PC-3 (cell line): ENCODE data around the gene CACNG1. TPM values are rescaled to one million over a fixed set of nuclear protein-coding genes. Genes with fewer than 3 reads are reported as not detected.

Experiments used
- ATAC-seq: fragments of 200-7000 bp; cut with Tn5 transposase; 2 replicates; pipeline ENCODE4 v1.9.1; 2020; ENCODE audit warnings: mild to moderate bottlenecking, moderate library complexity
- BruUV-seq: library from RNA; stranded (reverse); fragments of 400-500 nt; replicated peaks from 2 replicates; lab custom pipeline; 2021; lab: Mats Ljungman, UMichigan
- CTCF ChIA-PET: fragments of 300-600 bp; sonication (Branson Sonifier 250); formaldehyde crosslinking; loops from one replicate; lab custom pipeline; 2022; ENCODE audit warnings: antibody characterized with exemption; lab: Charles Lee
- POLR2A ChIA-PET: fragments of 300-600 bp; sonication (Branson Sonifier 250); formaldehyde crosslinking; loops from one replicate; lab custom pipeline; 2022; ENCODE audit warnings: antibody characterized with exemption; ENCODE audit not compliant: unreplicated experiment; lab: Charles Lee
- DNase-seq: peaks from one replicate; pipeline ENCODE4 v3.0.0-alpha.2; 2015
- H2AFZ ChIP-seq: fragments of 300-600 bp; sonication (generic); 2 replicates; pipeline ENCODE4 v1.6.0; 2016; ENCODE audit warnings: antibody characterized with exemption, low read length
- H3F3A ChIP-seq: fragments of 300-600 bp; sonication (generic); one replicate; pipeline ENCODE4 v1.6.0; 2017; ENCODE audit warnings: antibody characterized with exemption, low read length, control low read depth, mild to moderate bottlenecking; ENCODE audit not compliant: unreplicated experiment
- H3K27ac ChIP-seq: fragments of 300-600 bp; sonication (generic); 2 replicates; pipeline ENCODE4 v1.5.1; 2016; ENCODE audit warnings: mild to moderate bottlenecking, low read length
- H3K27me3 ChIP-seq: fragments of 300-600 bp; sonication (generic); 2 replicates; pipeline ENCODE4 v1.6.1; 2016; ENCODE audit warnings: low read length, mixed read lengths
- H3K36me3 ChIP-seq: fragments of 300-600 bp; sonication (generic); 2 replicates; pipeline ENCODE4 v1.6.1; 2016; ENCODE audit warnings: low read depth, mixed run types, low read length, mixed read lengths
- H3K4me1 ChIP-seq: fragments of 300-600 bp; sonication (generic); 2 replicates; pipeline ENCODE4 v1.5.1; 2016; ENCODE audit warnings: low read length; ENCODE audit not compliant: insufficient read depth
- H3K4me2 ChIP-seq: fragments of 300-600 bp; sonication (generic); 2 replicates; pipeline ENCODE4 v1.6.0; 2016; ENCODE audit warnings: low read length
- H3K4me3 ChIP-seq: fragments of 300-600 bp; sonication (generic); 2 replicates; pipeline ENCODE4 v1.5.1; 2016; ENCODE audit warnings: mild to moderate bottlenecking, low read length, mixed read lengths
- H3K79me2 ChIP-seq: fragments of 300-600 bp; sonication (generic); 2 replicates; pipeline ENCODE4 v1.6.1; 2017; ENCODE audit warnings: low read length, mixed read lengths
- H3K9ac ChIP-seq: fragments of 300-600 bp; sonication (generic); 2 replicates; pipeline ENCODE4 v1.6.0; 2016; ENCODE audit warnings: mild to moderate bottlenecking, low read length
- H3K9me2 ChIP-seq: fragments of 300-600 bp; sonication (generic); replicated peaks from 2 replicates; pipeline ENCODE4 v1.6.1; 2016; ENCODE audit warnings: mixed run types, low read length, mixed read lengths
- H3K9me3 ChIP-seq: fragments of 300-600 bp; sonication (generic); 2 replicates; pipeline ENCODE4 v1.6.1; 2016; ENCODE audit warnings: low read length, mixed read lengths
- H4K20me1 ChIP-seq: fragments of 300-600 bp; sonication (generic); 2 replicates; pipeline ENCODE4 v1.6.1; 2016; ENCODE audit warnings: low read length, mixed read lengths
- CTCF ChIP-seq: fragments of 300-600 bp; sonication (generic); conservative IDR thresholded peaks from 2 replicates; pipeline ENCODE4 v1.5.1; 2017; ENCODE audit warnings: antibody characterized with exemption, low read depth, mild to moderate bottlenecking, low read length
- EZH2 ChIP-seq: fragments of 300-600 bp; sonication (generic); IDR thresholded peaks from one replicate; pipeline ENCODE4 v1.6.1; 2017; ENCODE audit warnings: antibody characterized with exemption, mild to moderate bottlenecking, low read length; ENCODE audit not compliant: unreplicated experiment
- EZH2phosphoT487 ChIP-seq: fragments of 300-600 bp; sonication (generic); IDR thresholded peaks from 2 replicates; pipeline ENCODE4 v1.6.1; 2018; ENCODE audit warnings: mild to moderate bottlenecking, antibody characterized with exemption, low read length, borderline replicate concordance
- intact Hi-C: fragments of 100-400 bp; cut with micrococcal nuclease; formaldehyde crosslinking; loops from 2 replicates; pipeline ENCODE4 v1.9.0; 2023
- total RNA-seq: library from RNA; depleted of rRNA; stranded (reverse); fragments of >200 nt; gene quantifications from 2 replicates; pipeline ENCODE4 v1.2.3, GENCODE V29; 2014

Gene CACNG1
- total RNA-seq, 1 experiment from 2014 or later = not detected

- Histone ChIP-seq H3K27me3 (no peaks in the 10 kb centered on the region), H3K36me3 (no peaks in the 10 kb centered on the region), H3K4me1 (no peaks in the 10 kb centered on the region), H3K9me2 (no peaks in the 10 kb centered on the region), H3K27ac (no peak overlapping the region), H3K4me2 (no peak overlapping the region), H3F3A (no peaks in the 10 kb centered on the region), H3K79me2 (no peaks in the 10 kb centered on the region), H2AFZ (no peak overlapping the region), H4K20me1 (no peaks in the 10 kb centered on the region), H3K9ac (no peak overlapping the region), H3K4me3 (no peak overlapping the region), H3K9me3 (no peaks in the 10 kb centered on the region)
- ChIA-PET POLR2A (no interaction called here), CTCF (no interaction called here)
- BruUV-seq = no TSS peak
- intact Hi-C loops = no loop called here
- TF ChIP-seq EZH2 (no peak), CTCF (no peak)
- DNase-seq = no peak
- ATAC-seq = peak; percentile 25; the same call in 1 of the 2 replicates
Measured at GRCh38 chr17:67018471-67019434, 25.6 kb upstream of the CACNG1 start.

- Histone ChIP-seq H3K27me3 (no peaks in the 10 kb centered on the region), H2AFZ (no peak overlapping the region), H3K4me2 (no peak overlapping the region), H3K9me2 (no peaks in the 10 kb centered on the region), H3K36me3 (no peaks in the 10 kb centered on the region), H3K4me1 (no peaks in the 10 kb centered on the region), H3K27ac (no peak overlapping the region), H3F3A (no peaks in the 10 kb centered on the region), H3K9ac (no peak overlapping the region), H3K79me2 (no peaks in the 10 kb centered on the region), H3K4me3 (no peak overlapping the region), H3K9me3 (no peaks in the 10 kb centered on the region), H4K20me1 (no peaks in the 10 kb centered on the region)
- no peak for ATAC-seq
- BruUV-seq = no TSS peak
- CTCF ChIA-PET = no interaction called here
- POLR2A ChIA-PET = no interaction called here
- intact Hi-C loops = no loop called here
- no peak for DNase-seq
- TF ChIP-seq EZH2 = no peak
- TF ChIP-seq EZH2phosphoT487 = no peak
- TF ChIP-seq CTCF = no peak
Measured at GRCh38 chr17:67019809-67020208, 24.5 kb upstream of the CACNG1 start.

- Histone ChIP-seq H4K20me1 (no peaks in the 10 kb centered on the region), H3K36me3 (no peaks in the 10 kb centered on the region), H3K4me3 (no peak overlapping the region), H3F3A (no peaks in the 10 kb centered on the region), H3K79me2 (no peaks in the 10 kb centered on the region), H3K9me3 (no peaks in the 10 kb centered on the region), H3K9me2 (no peaks in the 10 kb centered on the region), H3K4me1 (no peaks in the 10 kb centered on the region), H3K9ac (no peak overlapping the region), H2AFZ (no peak overlapping the region), H3K4me2 (no peak overlapping the region), H3K27ac (no peak overlapping the region), H3K27me3 (no peaks in the 10 kb centered on the region)
- intact Hi-C loops = no loop called here
- no TSS peak for BruUV-seq
- POLR2A ChIA-PET = no interaction called here
- no peak for TF ChIP-seq EZH2phosphoT487
- no peak for TF ChIP-seq CTCF
- no peak for TF ChIP-seq EZH2
- CTCF ChIA-PET = no interaction called here
- DNase-seq = no peak
- ATAC-seq = no peak
Measured at GRCh38 chr17:67020293-67020766, 24.0 kb upstream of the CACNG1 start.
